Calu3 (cell line): ENCODE results near the gene ADGRL4. TPM values are rescaled to one million over a fixed set of nuclear protein-coding genes. Genes with fewer than 3 reads are reported as not detected.

ENCODE experiments used
- Bru-seq: library from RNA; stranded (reverse); fragments of 400-500 nt; gene quantifications from one replicate; lab custom pipeline; 2021; lab: Mats Ljungman, UMichigan
- BruChase-seq, 2 experiments: library from RNA; stranded (reverse); fragments of 400-500 nt; gene quantifications; one replicate each; lab custom pipeline; 2021; lab: Mats Ljungman, UMichigan
- BruUV-seq: library from RNA; stranded (reverse); fragments of 400-500 nt; replicated peaks from 2 replicates; lab custom pipeline; 2021; lab: Mats Ljungman, UMichigan
- CTCF ChIA-PET: fragments of 300-600 bp; sonication (Branson Sonifier 250); formaldehyde crosslinking; loops from one replicate; lab custom pipeline; 2022; ENCODE audit warnings: antibody characterized with exemption; lab: Charles Lee
- DNase-seq: peaks from one replicate; pipeline ENCODE4 v3.0.0; 2022
- H3K27ac Mint-ChIP-seq: one replicate; pipeline ENCODE4 v1.8.0; 2022; ENCODE audit warnings: mixed read lengths; ENCODE audit not compliant: unreplicated experiment
- H3K27me3 Mint-ChIP-seq: one replicate; pipeline ENCODE4 v1.8.0; 2022; ENCODE audit warnings: mixed read lengths; ENCODE audit not compliant: unreplicated experiment
- H3K36me3 Mint-ChIP-seq: one replicate; pipeline ENCODE4 v1.8.0; 2022; ENCODE audit warnings: mild to moderate bottlenecking, moderate library complexity, mixed read lengths; ENCODE audit not compliant: insufficient read depth, unreplicated experiment
- H3K4me1 Mint-ChIP-seq: one replicate; pipeline ENCODE4 v1.8.0; 2022; ENCODE audit warnings: mild to moderate bottlenecking, low read depth, mixed read lengths; ENCODE audit not compliant: unreplicated experiment
- H3K4me3 Mint-ChIP-seq: one replicate; pipeline ENCODE4 v1.8.0; 2022; ENCODE audit warnings: mild to moderate bottlenecking, low read depth, moderate library complexity, mixed read lengths; ENCODE audit not compliant: unreplicated experiment
- H3K9me3 Mint-ChIP-seq: one replicate; pipeline ENCODE4 v1.8.0; 2022; ENCODE audit warnings: low read depth, mixed read lengths; ENCODE audit not compliant: unreplicated experiment
- intact Hi-C: fragments of 100-400 bp; cut with micrococcal nuclease; formaldehyde crosslinking; loops from one replicate; pipeline ENCODE4 v1.10.0; 2022; ENCODE audit not compliant: unreplicated experiment
- long read RNA-seq: library from polyadenylated mRNA; stranded (forward); transcript quantifications from one replicate; pipeline ENCODE4 v2.0.0, GENCODE V29; 2022
- total RNA-seq: library from RNA; stranded (reverse); gene quantifications from 2 replicates; pipeline ENCODE4 v1.2.3, GENCODE V29; 2022
- TF ChIP-seq, protein P1 (sequence below): fragments of 200-600 bp; IDR thresholded peaks from one replicate; pipeline ENCODE4 v1.8.0; 2022; ENCODE audit warnings: antibody characterized with exemption; ENCODE audit not compliant: unreplicated experiment

Gene ADGRL4
- total RNA-seq (not detected in 2 replicates), Bru-seq, nascent RNA (percentile 2 among the genes with signal in this experiment), BruChase-seq, experiment 1, labeled RNA remaining after a 6-hour chase (percentile 1 among the genes with signal in this experiment), BruChase-seq, experiment 2, labeled RNA remaining after a 2-hour chase (percentile 1 among the genes with signal in this experiment)
- long read RNA-seq: 0 reads

DNA sequence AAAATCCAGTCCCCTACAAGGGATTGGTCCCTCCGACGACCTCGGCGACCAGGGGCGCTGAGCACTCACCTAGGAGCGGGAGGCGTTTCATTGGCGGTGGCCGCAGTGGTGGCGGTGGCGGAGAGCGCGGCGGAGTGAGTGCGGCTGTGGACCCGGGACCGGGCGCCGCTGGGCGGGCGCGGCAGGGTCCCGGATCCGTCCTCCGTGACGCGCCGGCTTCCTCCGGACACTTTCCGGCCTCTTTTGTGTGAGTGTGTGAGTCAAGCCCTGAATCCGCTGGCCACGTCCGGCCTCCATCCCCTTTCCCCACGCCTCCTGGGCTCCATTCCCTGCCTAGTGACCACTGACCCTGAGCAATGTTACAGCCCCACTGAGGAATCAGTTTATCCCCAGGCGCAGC, at the start of gene ADGRL4:
TSS of gene ADGRL4 (minus strand) at position 167 of the 400 bp plus-strand sequence. CDS start at position 91, 76 bp downstream.
- CTCF ChIA-PET: no interaction called here
- Mint-ChIP-seq H3K4me3 (no peak within 1 kb of the TSS), H3K27me3 (no peaks in the 10 kb centered on the region), H3K4me1 (no peaks in the 10 kb centered on the region), H3K36me3 (no peaks in the 10 kb centered on the region), H3K27ac (no peak within 1 kb of the TSS), H3K9me3 (no peaks in the 10 kb centered on the region)
- BruUV-seq: no TSS peak
- no peak for DNase-seq
- intact Hi-C loops: no loop called here
- TF ChIP-seq, protein P1, sequence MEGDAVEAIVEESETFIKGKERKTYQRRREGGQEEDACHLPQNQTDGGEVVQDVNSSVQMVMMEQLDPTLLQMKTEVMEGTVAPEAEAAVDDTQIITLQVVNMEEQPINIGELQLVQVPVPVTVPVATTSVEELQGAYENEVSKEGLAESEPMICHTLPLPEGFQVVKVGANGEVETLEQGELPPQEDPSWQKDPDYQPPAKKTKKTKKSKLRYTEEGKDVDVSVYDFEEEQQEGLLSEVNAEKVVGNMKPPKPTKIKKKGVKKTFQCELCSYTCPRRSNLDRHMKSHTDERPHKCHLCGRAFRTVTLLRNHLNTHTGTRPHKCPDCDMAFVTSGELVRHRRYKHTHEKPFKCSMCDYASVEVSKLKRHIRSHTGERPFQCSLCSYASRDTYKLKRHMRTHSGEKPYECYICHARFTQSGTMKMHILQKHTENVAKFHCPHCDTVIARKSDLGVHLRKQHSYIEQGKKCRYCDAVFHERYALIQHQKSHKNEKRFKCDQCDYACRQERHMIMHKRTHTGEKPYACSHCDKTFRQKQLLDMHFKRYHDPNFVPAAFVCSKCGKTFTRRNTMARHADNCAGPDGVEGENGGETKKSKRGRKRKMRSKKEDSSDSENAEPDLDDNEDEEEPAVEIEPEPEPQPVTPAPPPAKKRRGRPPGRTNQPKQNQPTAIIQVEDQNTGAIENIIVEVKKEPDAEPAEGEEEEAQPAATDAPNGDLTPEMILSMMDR: no peak

DNA sequence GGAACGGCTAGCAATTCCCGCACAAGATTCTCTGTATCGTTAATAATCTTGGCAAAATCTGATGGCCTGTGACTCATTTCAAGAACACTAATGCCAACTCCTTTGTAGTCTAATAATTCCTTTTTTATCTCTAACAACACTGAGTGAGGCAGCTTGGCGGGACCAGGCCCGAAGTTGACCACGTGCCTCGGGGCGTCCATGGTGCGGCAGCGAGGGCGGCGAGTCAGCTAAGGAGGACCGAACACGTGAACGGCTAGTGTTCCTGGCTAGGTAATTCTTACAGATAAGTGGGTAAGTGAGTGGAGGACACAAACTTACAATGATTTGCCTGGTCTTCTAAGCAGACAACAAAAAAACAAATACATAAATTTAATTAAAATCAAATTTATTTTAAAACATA, 49.3 kb upstream of the ADGRL4 start:
- no peaks in the 10 kb centered on the region for H3K27me3 Mint-ChIP-seq
- no peak for DNase-seq
- no peaks in the 10 kb centered on the region for H3K9me3 Mint-ChIP-seq
- no peaks in the 10 kb centered on the region for H3K4me1 Mint-ChIP-seq
- CTCF ChIA-PET: no interaction called here
- peaks cover 8% of the 10 kb centered on the region for H3K36me3 Mint-ChIP-seq
- no peak overlapping the region for H3K27ac Mint-ChIP-seq
- intact Hi-C loops: no loop called here
- TF ChIP-seq, protein P1: no peak
- BruUV-seq: no TSS peak
- H3K4me3 Mint-ChIP-seq: no peak overlapping the region

DNA sequence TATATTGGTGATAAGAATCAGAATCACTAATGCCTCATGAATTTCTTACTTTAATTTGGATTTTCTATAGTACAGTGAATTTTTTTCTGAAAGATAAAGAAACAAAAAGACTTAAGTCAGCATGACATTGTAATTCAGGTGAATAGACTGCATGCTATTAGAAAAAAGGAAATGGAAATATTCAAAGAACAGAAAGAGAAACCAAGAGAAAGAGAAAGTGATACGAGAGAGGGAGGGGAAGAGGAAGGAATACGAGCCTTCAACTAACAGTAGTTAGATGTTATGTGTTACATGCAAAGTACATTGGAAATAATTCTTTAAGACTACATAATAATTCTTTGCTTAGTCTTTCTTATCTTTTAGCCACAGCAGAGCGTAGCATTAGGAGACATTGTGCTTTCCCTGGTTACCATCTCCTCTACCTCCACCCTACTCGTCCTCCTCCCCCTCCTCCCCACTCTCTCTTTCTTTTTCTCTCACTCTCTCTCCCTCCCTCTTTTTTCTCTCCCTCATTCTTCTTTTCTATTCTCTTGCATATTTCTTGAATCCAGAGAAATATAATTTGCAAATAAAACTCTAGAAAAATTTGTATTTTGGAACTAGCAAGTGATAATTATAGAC, 46.4 kb upstream of the ADGRL4 start:
- DNase-seq: no peak
- intact Hi-C loops: no loop called here
- Mint-ChIP-seq H3K4me1 (no peaks in the 10 kb centered on the region), H3K27ac (peak overlapping the region; percentile 89), H3K9me3 (no peaks in the 10 kb centered on the region), H3K4me3 (peak overlapping the region; percentile 74), H3K36me3 (peaks cover 8% of the 10 kb centered on the region), H3K27me3 (no peaks in the 10 kb centered on the region)
- TF ChIP-seq, protein P1: no peak
- BruUV-seq: no TSS peak
- CTCF ChIA-PET: no interaction called here

DNA sequence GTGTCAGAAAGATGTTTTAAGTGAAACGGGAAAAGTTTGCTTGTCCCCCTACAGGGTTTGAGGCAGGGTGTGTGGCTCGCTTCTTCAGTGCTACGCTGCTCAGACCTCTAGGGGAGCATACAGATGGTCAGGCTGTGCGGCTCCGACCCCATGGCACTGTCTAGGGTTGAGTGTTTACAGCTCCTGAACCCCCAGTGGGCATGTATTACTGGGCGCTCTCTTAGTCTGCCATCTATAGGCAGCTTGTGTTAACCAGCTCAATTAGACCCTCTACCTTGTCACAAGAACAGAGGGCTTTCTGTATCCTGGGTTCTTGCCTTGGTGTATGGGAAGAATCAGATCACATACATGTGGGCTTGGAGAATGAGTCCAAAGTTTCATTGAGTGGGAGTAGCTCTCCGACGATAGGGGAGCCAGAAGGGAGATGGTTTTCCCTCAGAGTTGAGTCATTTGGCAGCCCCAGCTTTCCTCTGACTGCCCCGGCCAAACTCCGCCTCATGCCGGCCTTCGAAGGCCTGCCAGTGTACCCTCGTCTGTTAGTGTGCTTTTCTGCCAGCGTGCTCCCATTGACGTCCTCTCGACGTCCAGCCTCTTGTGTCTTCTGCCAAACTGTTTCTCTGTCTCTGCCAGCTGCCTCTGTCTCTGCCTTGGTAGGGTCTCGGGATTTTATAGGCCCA, 38.6 kb upstream of the ADGRL4 start:
- CTCF ChIA-PET: no interaction called here

More for the DNA sequence above, 38.6 kb upstream of the ADGRL4 start:
- H3K9me3 Mint-ChIP-seq: no peaks in the 10 kb centered on the region
- TF ChIP-seq, protein P1: no peak
- no TSS peak for BruUV-seq
- intact Hi-C loops: no loop called here
- no peaks in the 10 kb centered on the region for H3K4me1 Mint-ChIP-seq
- DNase-seq: no peak
- no peak overlapping the region for H3K4me3 Mint-ChIP-seq
- no peaks in the 10 kb centered on the region for H3K27me3 Mint-ChIP-seq
- H3K27ac Mint-ChIP-seq: no peak overlapping the region
- H3K36me3 Mint-ChIP-seq: no peaks in the 10 kb centered on the region
